ENCODE measurements around the gene APBA2.

The APBA2 gene

GRCh38 chr15:28868744-28869345, 16.9 kb upstream of the APBA2 start:
- DNase-seq (ENCODE audit: extremely low read depth, low read depth) = no peak
- no peak for TF ChIP-seq CTCF (IDR thresholded peaks at IDR 0.05; ENCODE audit: low read depth, low read length)

GRCh38 chr15:28871168-28871567, 14.6 kb upstream of the APBA2 start:
- no peak for DNase-seq (ENCODE audit: extremely low read depth, low read depth)
- TF ChIP-seq CTCF (IDR thresholded peaks at IDR 0.05; ENCODE audit: low read depth, low read length) = no peak

- DNase-seq (ENCODE audit: extremely low read depth, low read depth) = no peak
- no peak for TF ChIP-seq CTCF (IDR thresholded peaks at IDR 0.05; ENCODE audit: low read depth, low read length)
These were observed 12.8 kb upstream of the APBA2 start for GRCh38 chr15:28873006-28873405.

- no peak for DNase-seq (ENCODE audit: extremely low read depth, low read depth)
- TF ChIP-seq CTCF (IDR thresholded peaks at IDR 0.05; ENCODE audit: low read depth, low read length) = peak; percentile 15
These were observed 12.1 kb upstream of the APBA2 start for GRCh38 chr15:28873585-28874190.

GRCh38 chr15:28875461-28876000, 10.2 kb upstream of the APBA2 start:
- TF ChIP-seq CTCF (IDR thresholded peaks at IDR 0.05; ENCODE audit: low read depth, low read length) = no peak
- DNase-seq (ENCODE audit: extremely low read depth, low read depth) = no peak

- no peak for TF ChIP-seq CTCF (IDR thresholded peaks at IDR 0.05; ENCODE audit: low read depth, low read length)
- DNase-seq (ENCODE audit: extremely low read depth, low read depth) = no peak
These were observed 9.5 kb upstream of the APBA2 start for GRCh38 chr15:28876131-28876844.

- DNase-seq (ENCODE audit: extremely low read depth, low read depth) = no peak
- no peak for TF ChIP-seq CTCF (IDR thresholded peaks at IDR 0.05; ENCODE audit: low read depth, low read length)
These were observed 9.0 kb upstream of the APBA2 start for GRCh38 chr15:28876845-28877185.

All from AG09319 (cell line).